LNCaP clone FGC (cell line): ENCODE measurements around the gene FLT3LG.

ENCODE experiments used
- DNase-seq: peaks from one replicate; pipeline ENCODE4 v3.0.0-alpha.2; 2011; ENCODE audit warnings: low read depth
- H3K4me3 ChIP-seq: 2 replicates; pipeline ENCODE4 v1.5.1; 2011; ENCODE audit warnings: mild to moderate bottlenecking, low read depth, low read length, control low read depth
- CTCF ChIP-seq: IDR thresholded peaks from 2 replicates; pipeline ENCODE4 v1.5.1; 2012; ENCODE audit warnings: mild to moderate bottlenecking; ENCODE audit not compliant: control insufficient read depth, insufficient read depth; ENCODE audit errors: extremely low read depth

FLT3LG gene

GRCh38 chr19:49473868-49474541, at the start of gene FLT3LG:
Gene FLT3LG, plus strand, starts transcription at chr19:49474215. Its CDS starts 425 bp downstream, at chr19:49474640.
- peak; percentile 93 for TF ChIP-seq CTCF
- peak within 1 kb of the TSS; percentile 40 for H3K4me3 ChIP-seq
- DNase-seq = no peak

GRCh38 chr19:49425178-49425577, 48.8 kb upstream of the FLT3LG start, which contains the start of gene GFY:
Gene GFY, plus strand, starts transcription at chr19:49425388. Its CDS starts 1,043 bp downstream, at chr19:49426431.
- no peak for TF ChIP-seq CTCF
- no peak within 1 kb of the TSS for H3K4me3 ChIP-seq
- no peak for DNase-seq

- no peak for DNase-seq
- H3K4me3 ChIP-seq = no peak overlapping the region
- TF ChIP-seq CTCF = no peak
These were observed 48.0 kb upstream of the FLT3LG start for GRCh38 chr19:49425922-49426592.

- no peak for DNase-seq
- no peak for TF ChIP-seq CTCF
- no peak overlapping the region for H3K4me3 ChIP-seq
These were observed 46.7 kb upstream of the FLT3LG start for GRCh38 chr19:49427339-49427738.

GRCh38 chr19:49427855-49428546, 46.0 kb upstream of the FLT3LG start:
- DNase-seq = no peak
- no peak for TF ChIP-seq CTCF
- H3K4me3 ChIP-seq = no peak overlapping the region

GRCh38 chr19:49428547-49429451, 45.2 kb upstream of the FLT3LG start:
- no peak overlapping the region for H3K4me3 ChIP-seq
- TF ChIP-seq CTCF = no peak
- no peak for DNase-seq
